SK-N-SH (cell line): ENCODE data around the gene IKBKE.

Experiments used
- CTCF ChIP-seq: fragments of 200-600 bp; sonication (generic); IDR thresholded peaks from 2 replicates; pipeline ENCODE4 v1.6.1; 2017; ENCODE audit warnings: antibody characterized with exemption, mild to moderate bottlenecking, moderate library complexity
- EP300 ChIP-seq, 2 experiments: IDR thresholded peaks; 2 replicates each; pipeline versions ENCODE4 v1.4.0 to v1.6.1; 2012; ENCODE audit warnings: borderline replicate concordance in 1 of 2, low read depth in 1 of 2, low read length in 1 of 2
- MXI1 ChIP-seq: IDR thresholded peaks from 2 replicates; pipeline ENCODE4 v1.6.1; 2012; ENCODE audit warnings: mild to moderate bottlenecking, low read depth, low read length, improper control_type of control experiment
- NRF1 ChIP-seq: IDR thresholded peaks from 2 replicates; pipeline ENCODE4 v1.6.1; 2012; ENCODE audit warnings: low read depth, mild to moderate bottlenecking, low read length
- POLR2AphosphoS5 ChIP-seq: IDR thresholded peaks from 2 replicates; pipeline ENCODE4 v1.6.1; 2012; ENCODE audit warnings: low read depth, low read length
- REST ChIP-seq: IDR thresholded peaks from 2 replicates; pipeline ENCODE4 v1.6.1; 2012; ENCODE audit warnings: mild to moderate bottlenecking, low read depth, low read length, moderate library complexity
- TCF12 ChIP-seq: IDR thresholded peaks from 2 replicates; pipeline ENCODE4 v1.4.0; 2012

GRCh38 chr1:206482611-206483010, 12.3 kb downstream of the IKBKE start:
- TF ChIP-seq MXI1, result no peak
- no peak for TF ChIP-seq CTCF
- TF ChIP-seq TCF12, result no peak
- no peak for TF ChIP-seq NRF1
- TF ChIP-seq EP300 (IDR thresholded peaks at IDR 0.05; ENCODE audit: borderline replicate concordance in 1 of 2, low read depth in 1 of 2, low read length in 1 of 2), result no peak
- TF ChIP-seq REST, result no peak
- TF ChIP-seq POLR2AphosphoS5, result no peak
